Tibial nerve (tissue), 4 donors: ENCODE results near the gene FAP. TPM values are rescaled to one million over a fixed set of nuclear protein-coding genes. Genes with fewer than 3 reads are reported as not detected.

Source experiments
- DNase-seq, 2 donors: peaks; one replicate each; pipeline ENCODE4 v3.0.0-alpha.2; 2019; ENCODE audit warnings: low spot score in 2 of 2
- H3K27ac ChIP-seq, 4 donors: fragments of 200-600 bp; sonication (generic) in 3 of 4; one replicate each; pipeline ENCODE4 v1.5.1; 2017 to 2019; ENCODE audit warnings: mild to moderate bottlenecking in 1 of 4
- H3K27me3 ChIP-seq, 2 donors: fragments of 200-600 bp; sonication (generic) in 1 of 2; one replicate each; pipeline versions ENCODE4 v1.5.1 to v1.6.0; 2017 to 2019
- H3K36me3 ChIP-seq, 3 donors: fragments of 200-600 bp; sonication (generic); one replicate each; pipeline ENCODE4 v1.5.1; 2018 to 2019
- H3K4me1 ChIP-seq, 4 donors: fragments of 200-600 bp; sonication (generic) in 3 of 4; one replicate each; pipeline ENCODE4 v1.5.1; 2017 to 2019
- H3K4me3 ChIP-seq, 4 donors: fragments of 200-600 bp; sonication (generic) in 3 of 4; one replicate each; pipeline ENCODE4 v1.5.1; 2017 to 2019; ENCODE audit warnings: mild to moderate bottlenecking in 1 of 4, moderate library complexity in 1 of 4
- H3K9me3 ChIP-seq, 4 donors: fragments of 200-600 bp; sonication (generic) in 3 of 4; one replicate each; pipeline ENCODE4 v1.5.1; 2017 to 2019
- EP300 ChIP-seq, 2 donors: sonication (generic); formaldehyde crosslinking; IDR thresholded peaks; one replicate each; pipeline ENCODE4 v1.6.1; 2017; ENCODE audit warnings: antibody characterized with exemption in 2 of 2, mild to moderate bottlenecking in 1 of 2
- POLR2A ChIP-seq, 2 donors: fragments of 450-650 bp; IDR thresholded peaks; one replicate each; pipeline ENCODE4 v1.6.1; 2017; ENCODE audit warnings: antibody characterized with exemption in 2 of 2, mild to moderate bottlenecking in 2 of 2, moderate library complexity in 2 of 2
- WGBS, 2 donors: methylation state at CpG; one replicate each; pipeline ENCODE4 v1.1.5; 2018; 5-methylcytosine and 5-hydroxymethylcytosine counted together
- total RNA-seq, 4 donors: library from RNA; depleted of rRNA; stranded (reverse); fragments of >200 nt; gene quantifications; one replicate each; pipeline ENCODE4 v1.1.0, GENCODE V29; 2016
- TF ChIP-seq, protein P1 (sequence below), 5 experiments: fragments of 200-600 bp in 3 of 5; fragments of 450-650 bp in 2 of 5; sonication (generic) in 3 of 5; IDR thresholded peaks; one replicate each; pipeline ENCODE4 v1.5.1; 2016 to 2019; ENCODE audit warnings: antibody characterized with exemption in 5 of 5, mild to moderate bottlenecking in 3 of 5, moderate library complexity in 2 of 5

The FAP gene
- total RNA-seq, 4 donors from 2014 or later = 2.0 to 12.0 (median 5.6) TPM

DNA sequence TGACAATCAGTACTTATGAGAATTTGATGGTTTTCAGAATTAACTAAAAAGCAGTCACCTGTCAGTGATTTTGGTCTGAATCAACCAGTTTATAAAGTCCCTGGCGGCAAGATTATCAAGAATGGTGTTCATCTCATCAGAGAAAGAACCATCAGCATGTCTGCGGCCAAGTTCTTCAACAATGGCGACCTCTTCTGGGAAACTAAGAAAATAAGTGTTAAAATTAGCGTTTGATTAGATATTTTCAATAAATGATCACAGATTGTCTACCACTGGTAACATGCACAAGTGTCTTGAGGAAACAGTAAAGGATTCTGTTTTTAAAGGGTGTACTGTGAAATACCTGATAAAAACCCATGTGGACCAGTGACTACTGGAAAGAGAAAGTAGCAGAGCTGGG is 99.3 kb downstream of the FAP start:
- Histone ChIP-seq H3K4me1 (no peaks in the 10 kb centered on the region), H3K4me3 (no peak overlapping the region), H3K27me3 (no peaks in the 10 kb centered on the region), H3K9me3 (no peaks in the 10 kb centered on the region), H3K27ac (no peak overlapping the region), H3K36me3 (no peaks in the 10 kb centered on the region)
- WGBS, 2 donors = 87 to 88% methylated on average over 4 of the region's 4 CpGs
- no peak for DNase-seq
- TF ChIP-seq, protein P1, sequence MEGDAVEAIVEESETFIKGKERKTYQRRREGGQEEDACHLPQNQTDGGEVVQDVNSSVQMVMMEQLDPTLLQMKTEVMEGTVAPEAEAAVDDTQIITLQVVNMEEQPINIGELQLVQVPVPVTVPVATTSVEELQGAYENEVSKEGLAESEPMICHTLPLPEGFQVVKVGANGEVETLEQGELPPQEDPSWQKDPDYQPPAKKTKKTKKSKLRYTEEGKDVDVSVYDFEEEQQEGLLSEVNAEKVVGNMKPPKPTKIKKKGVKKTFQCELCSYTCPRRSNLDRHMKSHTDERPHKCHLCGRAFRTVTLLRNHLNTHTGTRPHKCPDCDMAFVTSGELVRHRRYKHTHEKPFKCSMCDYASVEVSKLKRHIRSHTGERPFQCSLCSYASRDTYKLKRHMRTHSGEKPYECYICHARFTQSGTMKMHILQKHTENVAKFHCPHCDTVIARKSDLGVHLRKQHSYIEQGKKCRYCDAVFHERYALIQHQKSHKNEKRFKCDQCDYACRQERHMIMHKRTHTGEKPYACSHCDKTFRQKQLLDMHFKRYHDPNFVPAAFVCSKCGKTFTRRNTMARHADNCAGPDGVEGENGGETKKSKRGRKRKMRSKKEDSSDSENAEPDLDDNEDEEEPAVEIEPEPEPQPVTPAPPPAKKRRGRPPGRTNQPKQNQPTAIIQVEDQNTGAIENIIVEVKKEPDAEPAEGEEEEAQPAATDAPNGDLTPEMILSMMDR (IDR thresholded peaks at IDR 0.05) = no peak
- TF ChIP-seq EP300 (IDR thresholded peaks at IDR 0.05) (no peak), POLR2A (IDR thresholded peaks at IDR 0.05) (no peak)

DNA sequence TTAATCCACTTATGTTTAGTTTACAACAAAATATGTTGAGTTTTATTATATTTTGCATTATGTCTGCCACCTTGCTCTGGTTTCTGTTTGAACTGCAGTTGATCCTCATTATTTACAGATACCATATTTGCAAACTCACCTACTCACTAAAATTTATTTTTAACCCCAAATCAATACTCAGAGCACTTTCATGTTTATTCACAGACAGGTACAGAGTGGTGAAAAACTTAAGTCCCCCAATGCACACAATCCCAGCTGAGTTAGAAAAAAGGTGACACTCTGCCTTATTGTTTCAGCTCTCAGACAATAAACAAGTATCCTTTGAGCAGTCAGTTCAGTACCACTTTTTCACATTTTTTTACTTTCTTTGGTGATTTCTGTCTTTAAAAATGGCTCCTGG is 104.9 kb downstream of the FAP start:
- no peaks in the 10 kb centered on the region for H3K36me3 ChIP-seq
- TF ChIP-seq POLR2A (IDR thresholded peaks at IDR 0.05) (no peak), EP300 (IDR thresholded peaks at IDR 0.05) (no peak)
- TF ChIP-seq, protein P1 (IDR thresholded peaks at IDR 0.05) = no peak
- DNase-seq = no peak
- no peak overlapping the region for H3K27ac ChIP-seq
- no peaks in the 10 kb centered on the region for H3K27me3 ChIP-seq
- no peaks in the 10 kb centered on the region for H3K4me1 ChIP-seq
- H3K4me3 ChIP-seq = no peak overlapping the region
- no peaks in the 10 kb centered on the region for H3K9me3 ChIP-seq

DNA sequence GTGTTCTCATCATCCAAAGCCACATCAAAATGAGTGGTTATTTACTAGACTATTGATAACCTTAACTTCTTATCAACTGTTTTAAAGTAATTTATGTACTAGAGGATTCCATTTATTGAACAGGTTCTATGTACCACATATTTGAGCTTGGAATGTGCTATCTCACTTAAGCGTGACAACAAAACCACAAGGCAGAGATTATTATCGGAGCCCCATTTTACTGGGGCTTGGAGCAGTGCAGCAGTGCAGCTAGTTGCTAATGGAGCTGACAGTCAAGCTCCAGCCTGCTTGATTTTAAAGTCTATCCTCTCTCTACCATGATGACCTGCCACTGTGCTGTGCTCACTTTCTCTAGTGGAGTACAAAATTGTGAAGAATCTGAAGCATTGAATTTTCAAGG is 115.8 kb downstream of the FAP start:
- Histone ChIP-seq H3K4me3 (no peak overlapping the region), H3K27me3 (no peaks in the 10 kb centered on the region), H3K4me1 (no peaks in the 10 kb centered on the region), H3K27ac (no peak overlapping the region), H3K36me3 (no peaks in the 10 kb centered on the region), H3K9me3 (peaks cover 0 to 7% (median 0%) of the 10 kb centered on the region in 4 donors)
- WGBS, 2 donors = 91 to 98% methylated on average over 2 of the region's 2 CpGs
- TF ChIP-seq POLR2A (IDR thresholded peaks at IDR 0.05) (no peak), EP300 (IDR thresholded peaks at IDR 0.05) (no peak)
- TF ChIP-seq, protein P1 (IDR thresholded peaks at IDR 0.05) = no peak
- DNase-seq = no peak

DNA sequence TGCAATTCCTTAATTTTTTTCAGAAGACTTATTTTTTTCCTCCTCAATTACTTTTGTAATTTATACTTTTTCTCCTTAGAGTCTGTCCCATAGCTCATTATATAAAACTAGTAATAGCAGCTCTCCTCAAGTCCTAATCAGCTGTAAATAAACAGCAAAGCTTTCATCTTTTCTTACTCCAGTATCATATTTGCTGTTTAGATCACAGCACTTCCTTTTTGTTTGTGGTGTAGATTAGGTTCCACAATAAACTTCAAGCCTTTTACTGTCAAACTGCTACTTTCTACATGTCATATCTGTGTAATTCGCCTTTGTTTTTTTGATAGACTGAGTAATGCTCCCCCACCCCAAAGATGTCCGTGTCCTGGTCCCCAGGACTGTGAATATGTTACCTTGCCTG is 116.7 kb downstream of the FAP start:
- no peak for DNase-seq
- no peaks in the 10 kb centered on the region for H3K27me3 ChIP-seq
- no peaks in the 10 kb centered on the region for H3K4me1 ChIP-seq
- TF ChIP-seq EP300 (IDR thresholded peaks at IDR 0.05) = no peak
- no peak for TF ChIP-seq POLR2A (IDR thresholded peaks at IDR 0.05)
- TF ChIP-seq, protein P1 (IDR thresholded peaks at IDR 0.05) = no peak
- H3K27ac ChIP-seq = no peak overlapping the region
- H3K9me3 ChIP-seq = peaks cover 0 to 7% (median 0%) of the 10 kb centered on the region in 4 donors
- H3K4me3 ChIP-seq = no peak overlapping the region
- 77 to 83% methylated on average over 2 of the region's 2 CpGs for WGBS, 2 donors
- no peaks in the 10 kb centered on the region for H3K36me3 ChIP-seq

DNA sequence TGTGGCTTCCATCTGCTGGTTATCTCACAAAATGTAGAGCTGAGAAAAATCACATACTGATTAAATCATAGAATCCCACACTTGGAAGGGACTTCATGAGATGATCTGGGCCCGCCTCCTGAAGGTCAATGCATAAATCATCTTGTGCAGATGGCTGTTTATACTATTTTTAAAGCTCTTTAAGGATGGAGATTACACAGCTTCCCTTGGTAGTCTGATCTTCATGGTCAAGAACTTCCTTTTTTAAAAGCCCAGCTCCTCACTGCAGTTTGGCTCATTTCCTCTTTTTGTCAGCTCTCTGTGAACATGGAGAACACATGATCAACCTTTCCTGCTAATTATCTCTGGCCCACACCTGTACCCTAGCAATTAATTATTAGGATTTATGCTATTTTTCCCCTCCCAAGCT is 117.1 kb downstream of the FAP start:
- 48 to 50% methylated on average over 1 of the region's 1 CpG for WGBS, 2 donors
- no peak overlapping the region for H3K27ac ChIP-seq
- H3K4me1 ChIP-seq = no peaks in the 10 kb centered on the region
- no peaks in the 10 kb centered on the region for H3K27me3 ChIP-seq
- no peak for DNase-seq
- TF ChIP-seq POLR2A (IDR thresholded peaks at IDR 0.05) = no peak
- no peak for TF ChIP-seq EP300 (IDR thresholded peaks at IDR 0.05)
- TF ChIP-seq, protein P1 (IDR thresholded peaks at IDR 0.05) = no peak
- peaks cover 0 to 7% (median 0%) of the 10 kb centered on the region in 4 donors for H3K9me3 ChIP-seq
- H3K4me3 ChIP-seq = no peak overlapping the region
- H3K36me3 ChIP-seq = no peaks in the 10 kb centered on the region
